SK-N-SH (cell line): ENCODE data around the gene CCDC107.

ENCODE experiments used
- CHD2 ChIP-seq: fragments of 150-350 bp; IDR thresholded peaks from 2 replicates; pipeline ENCODE4 v1.6.1; 2018; ENCODE audit warnings: low read length; ENCODE audit not compliant: partially characterized antibody
- ELF1 ChIP-seq: IDR thresholded peaks from 2 replicates; pipeline ENCODE4 v1.4.0; 2012
- EZH2phosphoT487 ChIP-seq: fragments of 200-600 bp; sonication (generic); IDR thresholded peaks from 2 replicates; pipeline ENCODE4 v1.6.1; 2017; ENCODE audit warnings: low read depth, mixed run types, mild to moderate bottlenecking, antibody characterized with exemption, moderate library complexity, borderline replicate concordance
- GABPA ChIP-seq: IDR thresholded peaks from 2 replicates; pipeline ENCODE4 v1.4.0; 2012; ENCODE audit warnings: low read depth, mild to moderate bottlenecking
- MEF2A ChIP-seq: IDR thresholded peaks from 2 replicates; pipeline ENCODE4 v1.4.0; 2012; ENCODE audit warnings: low read depth, borderline replicate concordance
- MXI1 ChIP-seq: IDR thresholded peaks from 2 replicates; pipeline ENCODE4 v1.6.1; 2012; ENCODE audit warnings: mild to moderate bottlenecking, low read depth, low read length, improper control_type of control experiment
- NFIC ChIP-seq: IDR thresholded peaks from 2 replicates; pipeline ENCODE4 v1.4.0; 2012; ENCODE audit warnings: borderline replicate concordance
- POLR2AphosphoS5 ChIP-seq: IDR thresholded peaks from 2 replicates; pipeline ENCODE4 v1.6.1; 2012; ENCODE audit warnings: low read depth, low read length
- SMC3 ChIP-seq: IDR thresholded peaks from 2 replicates; pipeline ENCODE4 v1.6.1; 2012; ENCODE audit warnings: low read depth, low read length, improper control_type of control experiment
- TF ChIP-seq, protein P1 (sequence below): fragments of 200-600 bp; sonication (generic); IDR thresholded peaks from 2 replicates; pipeline ENCODE4 v1.6.1; 2017; ENCODE audit warnings: antibody characterized with exemption, mild to moderate bottlenecking, moderate library complexity
- TF ChIP-seq, protein P2 (sequence below): IDR thresholded peaks from 2 replicates; pipeline ENCODE4 v1.4.0; 2012; ENCODE audit warnings: low read depth, borderline replicate concordance
- TF ChIP-seq, protein P3 (sequence below): fragments of 150-350 bp; IDR thresholded peaks from 2 replicates; pipeline ENCODE4 v1.6.1; 2017; ENCODE audit warnings: antibody characterized with exemption, low read length, low read depth, borderline replicate concordance

DNA sequence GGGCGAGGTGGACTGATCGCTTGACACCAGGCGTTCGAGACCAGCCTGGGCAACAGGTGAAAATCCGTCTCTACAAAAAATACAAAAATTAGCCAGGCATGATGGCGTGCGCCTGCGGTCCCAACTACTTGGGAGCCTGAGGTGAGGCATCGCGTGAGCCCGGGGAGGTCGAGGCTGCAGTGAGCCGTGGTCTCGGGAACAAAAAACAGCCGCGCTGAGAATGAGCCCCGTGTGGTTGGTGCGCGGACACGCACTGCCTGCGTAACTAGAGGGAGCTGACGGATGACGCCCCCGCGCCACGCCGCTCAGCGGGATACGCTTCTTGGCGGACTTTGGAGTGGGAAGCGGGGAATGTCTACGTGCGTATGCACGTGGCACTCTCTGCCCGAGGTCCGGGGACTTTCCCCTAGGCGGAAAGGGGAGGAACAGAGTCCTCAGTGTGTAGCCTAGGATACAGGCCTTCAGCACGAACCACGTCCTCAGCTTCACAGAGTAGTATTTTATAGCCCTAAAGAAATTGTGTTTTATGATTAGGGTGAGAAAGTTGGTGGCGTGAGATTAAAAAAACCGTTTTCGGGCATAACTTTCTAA is 451 bp upstream of the CCDC107 start, which contains the start of gene RMRP:
- no peak; the same call in 1 of the 2 replicates for TF ChIP-seq POLR2AphosphoS5
- TF ChIP-seq EZH2phosphoT487 = no peak
- TF ChIP-seq, protein P1, sequence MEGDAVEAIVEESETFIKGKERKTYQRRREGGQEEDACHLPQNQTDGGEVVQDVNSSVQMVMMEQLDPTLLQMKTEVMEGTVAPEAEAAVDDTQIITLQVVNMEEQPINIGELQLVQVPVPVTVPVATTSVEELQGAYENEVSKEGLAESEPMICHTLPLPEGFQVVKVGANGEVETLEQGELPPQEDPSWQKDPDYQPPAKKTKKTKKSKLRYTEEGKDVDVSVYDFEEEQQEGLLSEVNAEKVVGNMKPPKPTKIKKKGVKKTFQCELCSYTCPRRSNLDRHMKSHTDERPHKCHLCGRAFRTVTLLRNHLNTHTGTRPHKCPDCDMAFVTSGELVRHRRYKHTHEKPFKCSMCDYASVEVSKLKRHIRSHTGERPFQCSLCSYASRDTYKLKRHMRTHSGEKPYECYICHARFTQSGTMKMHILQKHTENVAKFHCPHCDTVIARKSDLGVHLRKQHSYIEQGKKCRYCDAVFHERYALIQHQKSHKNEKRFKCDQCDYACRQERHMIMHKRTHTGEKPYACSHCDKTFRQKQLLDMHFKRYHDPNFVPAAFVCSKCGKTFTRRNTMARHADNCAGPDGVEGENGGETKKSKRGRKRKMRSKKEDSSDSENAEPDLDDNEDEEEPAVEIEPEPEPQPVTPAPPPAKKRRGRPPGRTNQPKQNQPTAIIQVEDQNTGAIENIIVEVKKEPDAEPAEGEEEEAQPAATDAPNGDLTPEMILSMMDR = 0 out of 2 replicates have a peak, but pooled peaks have one; percentile 27
- peak; percentile 87 for TF ChIP-seq CHD2
- no peak; the same call in 1 of the 2 replicates for TF ChIP-seq NFIC
- TF ChIP-seq MXI1 = peak; percentile 99
- TF ChIP-seq, protein P2, sequence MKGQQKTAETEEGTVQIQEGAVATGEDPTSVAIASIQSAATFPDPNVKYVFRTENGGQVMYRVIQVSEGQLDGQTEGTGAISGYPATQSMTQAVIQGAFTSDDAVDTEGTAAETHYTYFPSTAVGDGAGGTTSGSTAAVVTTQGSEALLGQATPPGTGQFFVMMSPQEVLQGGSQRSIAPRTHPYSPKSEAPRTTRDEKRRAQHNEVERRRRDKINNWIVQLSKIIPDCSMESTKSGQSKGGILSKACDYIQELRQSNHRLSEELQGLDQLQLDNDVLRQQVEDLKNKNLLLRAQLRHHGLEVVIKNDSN = peak; percentile 72
- peak; percentile 35; the same call in 1 of the 2 replicates for TF ChIP-seq ELF1
- no peak for TF ChIP-seq MEF2A
- TF ChIP-seq GABPA = 0 out of 2 replicates have a peak, but pooled peaks have one; percentile 15
- no peak for TF ChIP-seq SMC3
- TF ChIP-seq, protein P3, sequence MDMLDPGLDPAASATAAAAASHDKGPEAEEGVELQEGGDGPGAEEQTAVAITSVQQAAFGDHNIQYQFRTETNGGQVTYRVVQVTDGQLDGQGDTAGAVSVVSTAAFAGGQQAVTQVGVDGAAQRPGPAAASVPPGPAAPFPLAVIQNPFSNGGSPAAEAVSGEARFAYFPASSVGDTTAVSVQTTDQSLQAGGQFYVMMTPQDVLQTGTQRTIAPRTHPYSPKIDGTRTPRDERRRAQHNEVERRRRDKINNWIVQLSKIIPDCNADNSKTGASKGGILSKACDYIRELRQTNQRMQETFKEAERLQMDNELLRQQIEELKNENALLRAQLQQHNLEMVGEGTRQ = no peak
